Lung (tissue), 12 donors: Measurements from ENCODE around the gene SPSB4. TPM values are rescaled to one million over a fixed set of nuclear protein-coding genes. Genes with fewer than 3 reads are reported as not detected.

Source experiments
- ATAC-seq: fragments of 200-7000 bp; cut with Tn5 transposase; one replicate; pipeline ENCODE4 v1.9.1; 2020; ENCODE audit warnings: moderate number of reproducible peaks; ENCODE audit not compliant: insufficient read depth, low FRiP score
- DNase-seq, 3 donors: peaks; one replicate each; pipeline ENCODE4 v3.0.0-alpha.2; 2013 to 2017
- H3K27ac ChIP-seq, 2 donors: one replicate each; pipeline ENCODE4 v1.5.1; 2013; ENCODE audit warnings: mild to moderate bottlenecking in 2 of 2, moderate library complexity in 2 of 2, control low read depth in 1 of 2, inconsistent platforms in 1 of 2, low read depth in 1 of 2, low read length in 1 of 2
- H3K27me3 ChIP-seq, 3 donors: one replicate each; pipeline ENCODE4 v1.5.1; 2013; ENCODE audit warnings: low read length in 2 of 3; ENCODE audit not compliant: control insufficient read depth in 3 of 3, insufficient read depth in 3 of 3
- H3K36me3 ChIP-seq, 4 donors: one replicate each; pipeline ENCODE4 v1.5.1; 2013; ENCODE audit warnings: low read length in 4 of 4, mild to moderate bottlenecking in 1 of 4, moderate library complexity in 1 of 4; ENCODE audit not compliant: control insufficient read depth in 4 of 4, insufficient read depth in 4 of 4
- H3K4me1 ChIP-seq, 5 donors: one replicate each; pipeline ENCODE4 v1.5.1; 2013; ENCODE audit warnings: low read length in 5 of 5, mild to moderate bottlenecking in 2 of 5, moderate library complexity in 1 of 5; ENCODE audit not compliant: control insufficient read depth in 5 of 5, insufficient read depth in 5 of 5
- H3K4me3 ChIP-seq: one replicate; pipeline ENCODE4 v1.5.1; 2013; ENCODE audit warnings: mild to moderate bottlenecking, control low read depth, moderate library complexity
- H3K9ac ChIP-seq, 2 donors: one replicate each; pipeline ENCODE4 v1.5.1; 2013; ENCODE audit warnings: low read length in 2 of 2, control low read depth in 1 of 2; ENCODE audit not compliant: insufficient read depth in 1 of 2
- H3K9me3 ChIP-seq, 4 donors: one replicate each; pipeline ENCODE4 v1.5.1; 2013; ENCODE audit warnings: low read length in 3 of 4, mild to moderate bottlenecking in 1 of 4, moderate library complexity in 1 of 4; ENCODE audit not compliant: control insufficient read depth in 4 of 4, insufficient read depth in 3 of 4
- CTCF ChIP-seq: IDR thresholded peaks from 2 replicates; pipeline ENCODE4 v1.5.1; 2012; ENCODE audit warnings: mild to moderate bottlenecking; ENCODE audit errors: control extremely low read depth, extremely low read depth
- WGBS, 2 donors: extraction: QIAGEN DNeasy Blood & Tissue Kit; methylation state at CpG; one replicate each; pipeline ENCODE4 v1.1.7; 2013; 5-methylcytosine and 5-hydroxymethylcytosine counted together
- polyA plus RNA-seq, 2 donors: library from polyadenylated mRNA; stranded (reverse); fragments of 200-250 nt; gene quantifications; one replicate each; pipeline ENCODE4 v1.2.1, GENCODE V29; 2013
- total RNA-seq, 2 donors: library from RNA; depleted of rRNA in 1 of 2; stranded (reverse); fragments of >200 nt in 1 of 2; gene quantifications; one replicate each; pipeline ENCODE4 v1.2.1, GENCODE V29; 2014 to 2021
- donor health status: control.
- donor health status: control.
- donor health status: Bipolar disorder and iron deficiency.
- donor health status: healthy.
- donor health status: DM: yes; HTN: yes; CAD: no.

Gene SPSB4
- total and polyA plus RNA-seq, 4 donors = 0.25 to 4.4 (median 1.5) TPM

- no peak for ATAC-seq
- H3K4me1 ChIP-seq = peaks cover 3 to 25% (median 13%) of the 10 kb centered on the region in 5 donors
- no peak for TF ChIP-seq CTCF
- no peak overlapping the region for H3K4me3 ChIP-seq
- WGBS, 2 donors = 91% methylated on average over 3 of the region's 3 CpGs
- no peak overlapping the region for H3K27ac ChIP-seq
- H3K9ac ChIP-seq = no peak overlapping the region
- peaks cover 0 to 2% (median 0%) of the 10 kb centered on the region in 4 donors for H3K9me3 ChIP-seq
- peaks cover 0 to under 1% (median 0%) of the 10 kb centered on the region in 4 donors for H3K36me3 ChIP-seq
- DNase-seq = no peak
- no peaks in the 10 kb centered on the region for H3K27me3 ChIP-seq
Observed at GRCh38 chr3:141085343-141086070, 34.4 kb downstream of the SPSB4 start.

- TF ChIP-seq CTCF = no peak
- WGBS, 2 donors = 44 to 70% methylated on average over 1 of the region's 1 CpG
- peaks cover 3 to 25% (median 13%) of the 10 kb centered on the region in 5 donors for H3K4me1 ChIP-seq
Observed at GRCh38 chr3:141086188-141086587, 35.0 kb downstream of the SPSB4 start.

GRCh38 chr3:141087076-141087777 is 36.1 kb downstream of the SPSB4 start:
- Histone ChIP-seq H3K27ac (no peak overlapping the region), H3K9me3 (peaks cover 0 to 2% (median 0%) of the 10 kb centered on the region in 4 donors), H3K4me3 (no peak overlapping the region), H3K4me1 (peaks cover 3 to 25% (median 13%) of the 10 kb centered on the region in 5 donors), H3K36me3 (no peaks in the 10 kb centered on the region), H3K9ac (no peak overlapping the region), H3K27me3 (no peaks in the 10 kb centered on the region)
- ATAC-seq = no peak
- 64 to 69% methylated on average over 8 of the region's 8 CpGs for WGBS, 2 donors
- no peak for TF ChIP-seq CTCF
- no peak for DNase-seq

More at GRCh38 chr3:141086188-141086587, 35.0 kb downstream of the SPSB4 start:
- ATAC-seq (no peak), DNase-seq (no peak)
- Histone ChIP-seq H3K9ac (no peak overlapping the region), H3K4me3 (no peak overlapping the region), H3K27ac (no peak overlapping the region), H3K27me3 (no peaks in the 10 kb centered on the region), H3K9me3 (peaks cover 0 to 2% (median 0%) of the 10 kb centered on the region in 4 donors), H3K36me3 (no peaks in the 10 kb centered on the region)
